Mucosa of stomach (tissue), 1 donor: ENCODE data around the gene RGPD3.
"Not testable (repeated sequence)": the region's sequence is repeated elsewhere in the genome, so short reads cannot be mapped to it uniquely, and the experiment has no call there.

Source experiments
- H3K27me3 ChIP-seq: one replicate; pipeline ENCODE4 v1.7.0; 2013; ENCODE audit warnings: mild to moderate bottlenecking, low read length; ENCODE audit not compliant: control insufficient read depth, insufficient read depth
- H3K36me3 ChIP-seq: one replicate; pipeline ENCODE4 v1.7.0; 2013; ENCODE audit warnings: low read length; ENCODE audit not compliant: control insufficient read depth, insufficient read depth
- H3K4me1 ChIP-seq: one replicate; pipeline ENCODE4 v1.7.0; 2013; ENCODE audit warnings: mild to moderate bottlenecking, low read length; ENCODE audit not compliant: control insufficient read depth, insufficient read depth
- H3K4me3 ChIP-seq: one replicate; pipeline ENCODE4 v1.7.0; 2013; ENCODE audit warnings: low read length
- H3K9ac ChIP-seq: one replicate; pipeline ENCODE4 v1.7.0; 2013; ENCODE audit warnings: mild to moderate bottlenecking, low read length, moderate library complexity
- H3K9me3 ChIP-seq: one replicate; pipeline ENCODE4 v1.7.0; 2013; ENCODE audit warnings: mild to moderate bottlenecking, low read length, moderate library complexity; ENCODE audit not compliant: control insufficient read depth
- donor health status: Pancreatic carcinoma.

RGPD3 gene

GRCh38 chr2:106504192-106504591 is 36.0 kb upstream of the RGPD3 start:
- not testable (repeated sequence) for H3K9ac ChIP-seq, H3K27me3 ChIP-seq, H3K36me3 ChIP-seq, H3K9me3 ChIP-seq, H3K4me1 ChIP-seq, H3K4me3 ChIP-seq

- H3K4me3 ChIP-seq, H3K27me3 ChIP-seq, H3K4me1 ChIP-seq, H3K9ac ChIP-seq, H3K36me3 ChIP-seq, H3K9me3 ChIP-seq: not testable (repeated sequence)
These were observed 34.1 kb upstream of the RGPD3 start for GRCh38 chr2:106502351-106502750.

- not testable (repeated sequence) for H3K36me3 ChIP-seq, H3K4me3 ChIP-seq, H3K9ac ChIP-seq, H3K9me3 ChIP-seq, H3K4me1 ChIP-seq, H3K27me3 ChIP-seq
These were observed 32.1 kb upstream of the RGPD3 start for GRCh38 chr2:106500350-106500749.

GRCh38 chr2:106498549-106498948 is 30.3 kb upstream of the RGPD3 start:
- H3K27me3 ChIP-seq, H3K4me3 ChIP-seq, H3K9me3 ChIP-seq, H3K9ac ChIP-seq, H3K4me1 ChIP-seq, H3K36me3 ChIP-seq: not testable (repeated sequence)

GRCh38 chr2:106492913-106493312 is 24.7 kb upstream of the RGPD3 start:
- H3K27me3 ChIP-seq, H3K4me1 ChIP-seq, H3K9ac ChIP-seq, H3K4me3 ChIP-seq, H3K9me3 ChIP-seq, H3K36me3 ChIP-seq: not testable (repeated sequence)

GRCh38 chr2:106492399-106492798 is 24.2 kb upstream of the RGPD3 start:
- H3K9ac ChIP-seq, H3K9me3 ChIP-seq, H3K27me3 ChIP-seq, H3K4me3 ChIP-seq, H3K36me3 ChIP-seq, H3K4me1 ChIP-seq: not testable (repeated sequence)

GRCh38 chr2:106489701-106490100 is 21.5 kb upstream of the RGPD3 start:
- H3K27me3 ChIP-seq, H3K4me3 ChIP-seq, H3K9ac ChIP-seq, H3K9me3 ChIP-seq, H3K36me3 ChIP-seq, H3K4me1 ChIP-seq: not testable (repeated sequence)

- not testable (repeated sequence) for H3K36me3 ChIP-seq, H3K9ac ChIP-seq, H3K9me3 ChIP-seq, H3K27me3 ChIP-seq, H3K4me1 ChIP-seq, H3K4me3 ChIP-seq
These were observed 19.4 kb upstream of the RGPD3 start for GRCh38 chr2:106487386-106488191.

- not testable (repeated sequence) for H3K36me3 ChIP-seq, H3K4me1 ChIP-seq, H3K9me3 ChIP-seq, H3K4me3 ChIP-seq, H3K27me3 ChIP-seq, H3K9ac ChIP-seq
These were observed 18.6 kb upstream of the RGPD3 start, which contains the start of gene CD8B2 for GRCh38 chr2:106486551-106487385. Gene CD8B2, plus strand, starts transcription at chr2:106487364. Its CDS starts 63 bp downstream, at chr2:106487427.

GRCh38 chr2:106479563-106479962 is 11.3 kb upstream of the RGPD3 start:
- H3K4me1 ChIP-seq, H3K9ac ChIP-seq, H3K4me3 ChIP-seq, H3K27me3 ChIP-seq, H3K36me3 ChIP-seq, H3K9me3 ChIP-seq: not testable (repeated sequence)

- H3K4me1 ChIP-seq = not testable (repeated sequence)
These were observed 9.4 kb upstream of the RGPD3 start for GRCh38 chr2:106477647-106478046.

GRCh38 chr2:106470658-106471057 is 2.4 kb upstream of the RGPD3 start:
- not testable (repeated sequence) for H3K4me1 ChIP-seq, H3K9ac ChIP-seq, H3K9me3 ChIP-seq, H3K36me3 ChIP-seq, H3K27me3 ChIP-seq, H3K4me3 ChIP-seq

More at GRCh38 chr2:106477647-106478046, 9.4 kb upstream of the RGPD3 start:
- H3K9ac ChIP-seq, H3K27me3 ChIP-seq, H3K36me3 ChIP-seq, H3K9me3 ChIP-seq, H3K4me3 ChIP-seq: not testable (repeated sequence)
